Measurements from ENCODE around the gene BASP1. TPM values are rescaled to one million over a fixed set of nuclear protein-coding genes. Genes with fewer than 3 reads are reported as not detected.

The BASP1 gene
- total RNA-seq, 2 experiments from 2014 or later, result not detected

DNA sequence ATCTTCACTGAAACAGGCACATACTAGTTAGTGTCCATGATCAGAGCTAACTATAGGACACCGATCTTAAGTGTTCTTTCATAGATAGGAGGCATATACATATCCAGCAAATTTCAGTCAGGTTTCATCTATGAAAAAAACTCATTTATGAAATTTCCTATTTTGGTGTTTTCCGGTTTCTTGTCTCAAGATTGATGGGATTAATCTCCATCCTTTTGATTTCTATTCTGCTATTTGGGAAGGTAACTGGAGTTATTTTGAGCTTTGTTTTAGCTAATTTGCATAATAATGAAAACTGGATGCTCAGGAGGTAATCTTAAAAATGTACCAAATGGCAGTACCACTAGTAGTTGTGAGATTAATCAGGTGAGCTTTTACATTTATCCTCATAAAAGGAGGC, 62.1 kb downstream of the BASP1 start:
- POLR2A ChIA-PET, result no interaction called here
- H3K9me3 Mint-ChIP-seq, result peaks cover 3% of the 10 kb centered on the region
- CTCF ChIA-PET, result no interaction called here

DNA sequence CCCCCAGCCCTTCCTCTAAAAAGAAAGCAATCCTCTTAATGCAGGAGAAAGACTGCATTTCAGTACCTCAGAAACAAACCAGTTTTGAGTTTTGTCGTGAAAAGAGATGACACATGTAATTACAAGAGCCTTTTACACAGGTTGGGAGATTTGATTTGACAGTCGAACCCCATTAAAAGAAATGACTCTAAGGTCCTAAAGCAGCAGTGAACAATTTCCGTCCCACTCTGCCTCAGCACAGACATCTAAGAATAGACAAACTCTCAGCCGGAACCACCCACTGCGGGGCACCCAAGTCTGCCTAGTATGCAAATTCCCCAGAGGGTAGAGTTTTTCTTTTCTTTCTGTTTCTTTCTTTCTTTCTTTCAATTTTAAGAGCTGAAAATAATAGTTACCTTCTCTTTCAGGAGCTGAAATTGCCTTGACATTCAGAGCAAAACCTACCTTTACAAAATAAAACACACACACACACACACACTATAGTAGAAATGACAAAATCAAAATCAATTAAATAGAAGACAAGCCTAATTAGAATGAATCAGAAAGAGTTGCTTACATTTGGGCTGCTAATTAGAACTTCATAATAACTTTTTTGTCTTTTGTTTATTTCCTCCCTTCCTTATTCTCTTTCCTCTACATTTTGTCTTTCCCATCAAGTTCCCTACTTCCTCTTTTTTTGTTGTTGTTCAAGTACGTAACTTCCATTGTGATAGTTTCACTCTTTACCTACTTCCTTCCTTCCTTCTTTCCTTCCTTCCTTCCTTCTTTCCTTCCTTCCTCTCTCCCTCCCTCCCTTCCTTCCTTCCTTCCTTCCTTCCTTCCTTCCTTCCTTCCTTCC, 65.1 kb downstream of the BASP1 start:
- Mint-ChIP-seq H3K36me3 (ENCODE audit: low read depth) (no peaks in the 10 kb centered on the region), H3K4me3 (no peak overlapping the region), H3K4me1 (no peaks in the 10 kb centered on the region), H3K27me3 (no peaks in the 10 kb centered on the region), H3K9me3 (peaks cover 10% of the 10 kb centered on the region), H3K27ac (no peak overlapping the region)
- ChIA-PET POLR2A (no interaction called here), CTCF (no interaction called here)
- DNase-seq, result no peak

More for the DNA sequence above, 62.1 kb downstream of the BASP1 start:
- no peak for DNase-seq
- Mint-ChIP-seq H3K27ac (no peak overlapping the region), H3K4me1 (no peaks in the 10 kb centered on the region), H3K4me3 (no peak overlapping the region), H3K27me3 (no peaks in the 10 kb centered on the region), H3K36me3 (ENCODE audit: low read depth) (no peaks in the 10 kb centered on the region)

DNA sequence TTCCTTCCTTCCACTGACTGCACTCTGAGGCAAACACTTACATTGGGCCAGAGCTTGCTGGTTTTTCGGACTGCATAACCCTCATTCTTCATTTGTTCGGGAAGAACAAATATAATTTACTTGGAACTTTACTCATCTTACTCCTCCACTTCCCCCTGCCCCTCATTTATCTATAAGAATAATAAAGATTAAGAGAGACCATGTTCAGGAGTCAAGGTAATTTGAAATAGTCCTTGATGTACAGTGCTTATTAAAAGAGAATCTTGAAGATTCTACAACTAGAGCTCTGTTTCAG, 65.6 kb downstream of the BASP1 start:
- ChIA-PET POLR2A (no interaction called here), CTCF (no interaction called here)
- H3K27ac Mint-ChIP-seq, result no peak overlapping the region
- no peaks in the 10 kb centered on the region for H3K36me3 Mint-ChIP-seq (ENCODE audit: low read depth)
- no peak for DNase-seq
- H3K27me3 Mint-ChIP-seq, result no peaks in the 10 kb centered on the region
- H3K4me1 Mint-ChIP-seq, result no peaks in the 10 kb centered on the region
- no peak overlapping the region for H3K4me3 Mint-ChIP-seq
- peaks cover 15% of the 10 kb centered on the region for H3K9me3 Mint-ChIP-seq

DNA sequence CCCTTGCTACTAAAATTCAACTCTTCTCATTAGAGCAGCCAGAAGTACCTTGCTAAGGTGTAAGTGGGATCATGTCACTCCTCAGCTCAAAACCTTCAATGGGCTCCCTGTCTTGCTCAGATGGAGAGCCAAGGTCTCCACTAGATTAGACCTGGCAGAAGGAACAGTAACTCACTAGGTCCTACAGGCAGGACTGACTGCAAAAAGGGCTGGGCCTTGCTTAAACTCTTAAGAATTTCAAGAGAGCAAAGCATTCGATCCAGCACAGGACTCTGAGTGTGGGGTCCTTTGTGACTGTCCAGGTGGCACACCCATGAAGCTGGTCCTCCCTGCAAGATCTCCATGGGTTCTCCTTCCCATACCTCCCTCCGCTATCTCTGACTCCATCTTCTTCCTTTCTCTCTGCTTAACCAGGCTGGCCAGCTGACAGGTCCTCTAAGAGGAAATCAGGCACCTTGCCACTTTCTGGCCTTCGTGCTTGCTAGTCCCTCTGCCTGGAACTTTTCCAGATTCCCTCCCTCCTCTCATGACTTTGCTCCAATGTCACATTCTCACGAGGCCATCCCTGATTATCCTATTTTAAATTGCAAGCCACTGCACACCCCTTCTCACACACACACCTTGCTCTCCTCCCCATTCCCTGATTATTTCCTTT, 70.2 kb downstream of the BASP1 start:
- no peak overlapping the region for H3K4me3 Mint-ChIP-seq
- no peak overlapping the region for H3K27ac Mint-ChIP-seq
- no peak for DNase-seq
- no peaks in the 10 kb centered on the region for H3K4me1 Mint-ChIP-seq
- POLR2A ChIA-PET, result no interaction called here
- peaks cover 22% of the 10 kb centered on the region for H3K9me3 Mint-ChIP-seq
- H3K36me3 Mint-ChIP-seq (ENCODE audit: low read depth), result no peaks in the 10 kb centered on the region
- H3K27me3 Mint-ChIP-seq, result no peaks in the 10 kb centered on the region
- CTCF ChIA-PET, result no interaction called here

DNA sequence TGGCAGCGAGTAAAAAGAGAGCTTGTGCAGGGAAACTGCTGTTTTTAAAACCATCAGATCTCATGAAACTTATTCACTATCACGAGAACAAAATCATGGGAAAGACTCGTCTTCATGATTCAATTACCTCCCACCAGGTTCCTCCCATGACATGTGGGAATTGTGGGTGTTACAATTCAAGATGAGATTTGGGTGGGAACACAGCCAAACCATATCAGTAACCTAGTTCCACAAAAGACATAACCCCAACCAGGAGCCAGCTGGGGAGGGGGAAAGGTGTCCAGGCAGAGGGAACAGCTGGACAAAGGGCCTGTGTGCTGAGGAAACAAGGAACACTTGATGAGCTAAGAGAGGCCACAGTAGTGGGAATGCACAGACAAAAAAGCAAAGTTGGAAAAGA, 71.1 kb downstream of the BASP1 start:
- POLR2A ChIA-PET, result no interaction called here
- H3K27me3 Mint-ChIP-seq, result no peaks in the 10 kb centered on the region
- no peaks in the 10 kb centered on the region for H3K4me1 Mint-ChIP-seq
- DNase-seq, result no peak
- no peaks in the 10 kb centered on the region for H3K36me3 Mint-ChIP-seq (ENCODE audit: low read depth)
- CTCF ChIA-PET, result no interaction called here
- no peak overlapping the region for H3K27ac Mint-ChIP-seq
- peaks cover 22% of the 10 kb centered on the region for H3K9me3 Mint-ChIP-seq
- H3K4me3 Mint-ChIP-seq, result no peak overlapping the region

DNA sequence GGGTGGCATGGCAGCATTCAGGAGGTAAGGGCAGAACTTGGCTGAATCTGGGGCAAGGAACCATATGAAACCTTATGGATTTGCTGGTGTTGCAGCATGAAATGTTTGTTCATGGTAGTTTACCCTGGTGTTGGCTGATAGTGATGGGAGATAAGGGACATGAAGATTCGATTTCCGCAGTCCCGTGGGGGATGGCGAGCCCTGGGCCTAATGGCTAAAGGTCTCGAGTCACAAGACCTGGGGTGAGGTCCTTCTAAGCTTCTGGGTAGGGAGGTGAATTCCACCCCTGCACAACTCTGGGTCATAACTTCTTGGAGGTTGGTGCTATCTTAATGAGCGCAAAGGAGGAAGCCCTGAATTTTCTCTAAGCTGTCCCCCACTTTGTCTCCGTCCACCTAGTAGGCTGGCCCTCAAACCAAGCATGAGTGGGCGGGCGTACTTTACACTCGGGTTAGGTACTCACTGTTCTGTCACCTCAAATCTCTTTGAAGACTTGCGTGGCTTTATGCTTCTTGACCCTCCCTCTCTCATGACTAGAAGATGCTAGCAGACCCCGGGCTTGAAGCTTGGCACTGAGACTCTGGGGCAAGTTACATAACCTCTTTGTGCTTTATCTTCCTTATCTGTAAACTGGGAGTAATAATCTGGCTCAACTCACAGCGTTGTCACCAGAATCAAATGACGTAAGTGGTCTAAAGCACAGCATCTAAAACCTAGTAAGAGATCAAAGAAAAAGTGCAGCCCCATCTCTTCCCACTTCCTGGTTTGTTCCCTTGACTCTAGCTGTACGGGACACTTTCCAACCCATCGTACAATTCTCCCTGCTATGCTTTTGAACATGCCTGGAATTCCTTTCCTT, 72.5 kb downstream of the BASP1 start:
- CTCF ChIA-PET, result no interaction called here
- Mint-ChIP-seq H3K4me3 (no peak overlapping the region), H3K27ac (no peak overlapping the region), H3K36me3 (ENCODE audit: low read depth) (no peaks in the 10 kb centered on the region), H3K9me3 (peaks cover 19% of the 10 kb centered on the region), H3K4me1 (no peaks in the 10 kb centered on the region), H3K27me3 (no peaks in the 10 kb centered on the region)
- no peak for DNase-seq
- POLR2A ChIA-PET, result no interaction called here

DNA sequence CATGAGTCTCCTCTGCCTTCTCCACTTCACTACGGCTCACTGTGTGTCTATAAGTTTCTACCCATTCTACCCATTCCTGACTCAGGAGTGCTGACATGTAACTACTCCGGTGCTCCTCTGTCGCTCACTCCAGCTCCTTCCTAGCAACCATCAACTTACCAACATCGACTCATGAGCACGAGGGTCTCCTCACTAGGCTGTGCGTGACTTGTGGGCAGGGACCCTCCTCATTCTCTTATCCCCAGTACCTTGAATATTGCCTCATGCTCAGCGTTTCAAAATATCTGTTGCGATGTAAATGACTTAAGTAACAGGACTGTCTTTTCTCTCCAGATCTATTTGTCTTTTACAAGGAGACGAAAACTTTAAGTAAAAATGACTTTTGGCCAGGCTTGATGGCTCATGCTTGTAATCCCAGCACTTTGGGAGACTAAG, 73.1 kb downstream of the BASP1 start:
- peaks cover 19% of the 10 kb centered on the region for H3K9me3 Mint-ChIP-seq
- H3K27me3 Mint-ChIP-seq, result no peaks in the 10 kb centered on the region
- no peak for DNase-seq
- POLR2A ChIA-PET, result no interaction called here
- no peaks in the 10 kb centered on the region for H3K4me1 Mint-ChIP-seq
- H3K27ac Mint-ChIP-seq, result no peak overlapping the region
- H3K36me3 Mint-ChIP-seq (ENCODE audit: low read depth), result no peaks in the 10 kb centered on the region
- CTCF ChIA-PET, result no interaction called here
- H3K4me3 Mint-ChIP-seq, result no peak overlapping the region

DNA sequence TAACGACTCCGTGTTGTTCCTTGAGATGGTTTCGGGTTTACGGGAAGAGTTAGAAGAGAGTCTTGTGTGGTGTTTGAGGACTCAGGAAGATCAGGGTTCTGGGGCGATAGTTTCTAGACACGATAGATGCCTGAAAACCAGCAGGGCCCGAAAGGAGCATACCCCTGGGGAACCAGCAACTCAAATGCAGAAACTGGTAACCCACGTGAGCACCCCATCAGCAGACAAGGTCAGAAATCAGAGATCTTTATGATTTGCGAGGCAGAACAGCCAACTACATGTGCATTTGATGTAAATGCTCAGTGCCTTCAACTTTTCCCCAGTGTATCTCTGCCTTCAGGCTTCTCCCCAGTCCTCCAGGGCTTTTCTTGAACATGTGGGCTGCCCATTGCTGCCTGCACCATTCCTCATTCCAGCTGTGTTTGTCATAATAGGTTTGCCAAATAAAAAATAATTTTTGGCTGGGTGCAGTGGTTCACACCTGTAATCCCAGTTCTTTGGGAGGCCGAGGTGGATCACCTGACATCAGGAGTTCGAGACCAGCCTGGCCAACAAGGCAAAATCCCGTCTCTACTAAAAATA, 75.1 kb downstream of the BASP1 start:
- ChIA-PET POLR2A (no interaction called here), CTCF (no interaction called here)
- no peak overlapping the region for H3K27ac Mint-ChIP-seq
- no peak for DNase-seq
- H3K36me3 Mint-ChIP-seq (ENCODE audit: low read depth), result no peaks in the 10 kb centered on the region
- H3K4me1 Mint-ChIP-seq, result no peaks in the 10 kb centered on the region
- no peak overlapping the region for H3K4me3 Mint-ChIP-seq
- H3K9me3 Mint-ChIP-seq, result peaks cover 12% of the 10 kb centered on the region
- H3K27me3 Mint-ChIP-seq, result no peaks in the 10 kb centered on the region

DNA sequence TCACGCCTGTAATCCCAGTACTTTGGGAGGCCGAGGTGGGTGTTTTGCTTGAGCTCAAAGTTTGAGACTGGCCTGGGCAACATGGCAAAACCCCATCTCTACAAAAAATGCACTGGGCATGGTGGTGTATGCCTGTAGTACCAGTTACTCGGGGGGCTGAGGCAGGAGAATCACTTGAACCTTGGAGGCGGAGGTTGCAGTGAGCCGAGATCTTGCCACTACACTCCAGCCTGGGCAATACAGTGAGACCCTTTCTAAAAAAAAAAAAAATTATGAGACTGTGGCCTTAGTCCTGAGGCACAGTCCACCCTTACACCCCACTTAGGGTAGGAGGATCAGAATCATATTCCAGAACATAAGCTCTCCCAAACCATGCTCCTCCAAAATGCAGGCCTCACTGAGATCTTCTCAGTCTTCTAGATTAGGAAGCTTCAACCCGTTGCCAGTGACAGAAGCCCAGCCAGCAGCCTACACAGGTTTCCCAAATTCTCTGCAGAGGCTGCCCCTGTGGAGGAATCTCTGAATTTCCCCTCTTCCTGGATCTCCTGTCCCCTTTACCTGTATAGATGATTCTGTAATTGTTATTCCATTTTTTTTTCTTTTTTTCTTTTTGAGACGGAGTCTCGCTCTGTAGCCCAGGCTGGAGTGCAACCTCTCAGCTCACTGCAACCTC, 77.3 kb downstream of the BASP1 start:
- Mint-ChIP-seq H3K27me3 (no peaks in the 10 kb centered on the region), H3K4me1 (no peaks in the 10 kb centered on the region), H3K36me3 (ENCODE audit: low read depth) (no peaks in the 10 kb centered on the region), H3K27ac (no peak overlapping the region), H3K4me3 (no peak overlapping the region), H3K9me3 (peaks cover 8% of the 10 kb centered on the region)
- ChIA-PET POLR2A (no interaction called here), CTCF (no interaction called here)
- no peak for DNase-seq

DNA sequence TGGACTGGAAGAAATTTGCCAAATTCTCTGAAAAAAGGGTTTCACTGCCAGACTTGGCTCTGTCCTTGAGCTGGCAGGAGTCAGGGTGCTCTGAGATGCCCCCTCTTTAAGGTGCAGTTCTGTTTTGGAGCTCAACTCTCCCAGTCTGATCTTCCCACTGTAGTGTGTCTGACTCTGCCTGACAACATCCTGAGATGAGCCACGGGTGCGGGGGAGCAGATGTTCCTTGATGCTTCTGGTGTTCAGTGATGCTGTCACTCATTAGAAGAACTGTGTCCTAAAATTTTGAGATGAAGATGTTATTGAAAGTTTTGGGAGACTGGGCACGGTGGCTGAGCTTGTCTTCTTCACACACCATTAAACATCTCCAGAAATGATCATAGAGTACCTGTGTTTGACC, 78.2 kb downstream of the BASP1 start:
- Mint-ChIP-seq H3K27ac (no peak overlapping the region), H3K4me1 (no peaks in the 10 kb centered on the region), H3K4me3 (no peak overlapping the region), H3K36me3 (ENCODE audit: low read depth) (no peaks in the 10 kb centered on the region), H3K9me3 (peaks cover 4% of the 10 kb centered on the region), H3K27me3 (no peaks in the 10 kb centered on the region)
- no peak for DNase-seq
- POLR2A ChIA-PET, result no interaction called here
- CTCF ChIA-PET, result no interaction called here

DNA sequence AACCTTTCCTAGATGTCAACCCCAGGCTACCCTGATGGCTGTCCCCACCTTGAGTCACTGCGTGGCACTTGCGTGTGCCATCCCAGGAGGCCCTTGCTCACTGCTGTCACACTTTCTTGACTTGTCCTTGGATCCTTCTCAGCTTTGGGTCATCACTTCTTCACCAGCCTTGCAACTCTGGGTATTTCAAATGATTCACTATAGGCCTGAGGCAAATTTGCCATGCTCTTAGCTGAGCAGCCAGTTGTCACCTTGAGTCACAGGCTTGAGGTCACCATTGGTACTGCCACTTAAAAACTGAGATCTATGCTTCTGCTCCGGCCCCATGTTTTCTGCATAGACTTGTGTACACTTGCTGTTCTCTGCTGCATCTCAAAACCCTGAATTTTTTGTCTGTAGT, 84.7 kb downstream of the BASP1 start:
- Mint-ChIP-seq H3K4me1 (no peaks in the 10 kb centered on the region), H3K36me3 (ENCODE audit: low read depth) (no peaks in the 10 kb centered on the region), H3K9me3 (peaks cover 4% of the 10 kb centered on the region), H3K4me3 (no peak overlapping the region), H3K27me3 (no peaks in the 10 kb centered on the region), H3K27ac (no peak overlapping the region)
- POLR2A ChIA-PET, result no interaction called here
- no peak for DNase-seq
- CTCF ChIA-PET, result no interaction called here

DNA sequence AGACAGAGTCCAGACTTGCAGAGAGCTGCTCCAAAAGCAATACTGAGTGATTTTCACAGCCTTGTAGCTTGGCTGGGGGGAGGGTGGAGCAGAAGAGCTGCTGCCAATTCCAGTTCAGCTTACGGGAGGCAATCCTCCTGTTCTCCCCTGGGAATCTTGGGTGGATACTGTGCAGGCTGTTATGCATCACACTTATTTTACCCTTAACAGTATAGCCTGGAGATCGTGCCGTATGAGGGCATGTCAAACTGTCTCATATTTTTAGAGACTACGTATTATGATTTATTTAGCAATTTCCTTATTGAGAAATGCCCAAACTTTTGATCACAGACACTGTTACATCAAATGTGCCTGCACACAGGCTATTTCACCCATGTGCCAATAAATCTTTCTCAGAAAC, 85.2 kb downstream of the BASP1 start:
- H3K36me3 Mint-ChIP-seq (ENCODE audit: low read depth), result no peaks in the 10 kb centered on the region
- ChIA-PET CTCF (no interaction called here), POLR2A (no interaction called here)
- no peak overlapping the region for H3K4me3 Mint-ChIP-seq
- H3K4me1 Mint-ChIP-seq, result no peaks in the 10 kb centered on the region
- DNase-seq, result no peak
- peaks cover 6% of the 10 kb centered on the region for H3K9me3 Mint-ChIP-seq
- H3K27ac Mint-ChIP-seq, result no peak overlapping the region
- H3K27me3 Mint-ChIP-seq, result no peaks in the 10 kb centered on the region

DNA sequence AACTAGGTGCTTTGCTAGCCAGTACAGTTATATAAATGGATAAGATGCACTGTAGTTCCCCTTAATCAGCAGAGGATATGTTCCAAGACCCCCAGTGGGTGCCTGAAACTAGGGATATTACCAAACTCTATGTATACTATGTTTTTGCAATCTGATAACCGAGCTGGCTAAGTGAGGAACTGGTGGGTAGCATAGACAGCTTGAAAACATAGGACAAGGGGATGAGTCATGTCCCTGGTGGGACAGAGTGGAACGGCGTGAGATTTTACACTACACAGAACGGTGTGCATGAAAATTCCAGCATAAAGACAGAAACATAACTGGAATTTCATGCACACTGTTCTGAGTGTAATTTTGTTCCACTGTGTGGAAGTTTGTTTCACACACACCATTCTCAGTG, 86.9 kb downstream of the BASP1 start:
- CTCF ChIA-PET, result no interaction called here
- no peaks in the 10 kb centered on the region for H3K27me3 Mint-ChIP-seq
- H3K9me3 Mint-ChIP-seq, result peaks cover 2% of the 10 kb centered on the region
- H3K4me1 Mint-ChIP-seq, result no peaks in the 10 kb centered on the region
- H3K36me3 Mint-ChIP-seq (ENCODE audit: low read depth), result no peaks in the 10 kb centered on the region
- POLR2A ChIA-PET, result no interaction called here
- no peak overlapping the region for H3K27ac Mint-ChIP-seq
- no peak overlapping the region for H3K4me3 Mint-ChIP-seq
- no peak for DNase-seq
